ENCODE results near the gene PRICKLE3. TPM values are rescaled to one million over a fixed set of nuclear protein-coding genes. Genes with fewer than 3 reads are reported as not detected.
A peak's percentile ranks its signal among the peaks of the same experiment; 100 is the strongest.

The PRICKLE3 gene
- total and polyA plus RNA-seq, 12 donors, result 2.8 to 46.8 (median 12.0) TPM

DNA sequence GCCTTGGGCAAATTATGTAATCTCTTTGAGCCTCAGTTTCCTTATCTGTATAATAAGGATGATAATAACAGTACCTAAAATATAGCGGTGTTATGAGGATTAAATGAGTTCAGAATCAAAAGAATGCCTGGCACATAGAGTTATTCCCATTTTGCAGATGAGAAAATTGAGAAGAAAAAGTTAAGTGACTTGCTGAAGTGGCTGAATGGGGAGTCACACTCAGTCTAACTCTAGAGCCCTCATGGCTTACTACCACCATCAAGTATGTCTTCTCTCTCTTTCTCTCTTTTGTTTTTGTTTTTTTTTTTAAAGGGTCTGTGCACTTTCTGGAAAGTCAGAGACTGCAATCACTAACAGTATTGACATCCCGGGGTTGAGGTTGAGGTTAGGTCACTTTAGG lies 46.4 kb upstream of the PRICKLE3 start:
- 68 to 92% (median 86%) methylated on average over 2 of the region's 2 CpGs for WGBS, 4 donors
- no peak for DNase-seq

DNA sequence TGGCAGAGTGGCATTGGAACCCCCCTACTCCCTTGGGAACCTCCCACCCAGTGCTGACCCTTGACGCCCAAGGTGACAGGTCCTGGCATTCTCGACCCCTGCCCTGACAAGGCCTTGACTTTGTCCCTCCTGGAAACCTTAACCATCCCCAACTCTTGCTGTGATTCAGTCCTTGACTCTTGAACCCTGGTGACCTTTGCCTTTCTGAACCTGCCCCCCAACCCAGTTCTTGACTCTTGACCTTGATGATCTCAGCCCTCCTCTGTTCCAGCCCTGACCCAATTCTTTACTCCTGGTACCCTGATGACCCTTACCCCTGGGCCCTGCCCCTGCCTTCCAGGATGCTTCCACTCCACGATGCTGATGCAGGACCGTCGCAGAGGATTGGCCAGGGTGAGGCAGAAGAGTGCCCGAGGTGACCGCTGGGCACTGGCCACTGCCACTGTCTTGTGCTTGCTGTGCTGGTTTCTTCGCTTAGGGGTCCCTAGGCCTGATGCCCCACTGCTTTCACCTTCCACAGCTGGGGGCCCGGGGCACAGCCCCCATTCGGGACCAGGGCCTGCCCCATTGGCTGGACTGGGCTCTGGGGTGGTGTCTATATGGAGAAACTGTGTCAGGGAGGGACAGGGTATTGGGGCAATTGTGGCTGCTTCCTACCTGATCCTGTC lies 45.3 kb upstream of the PRICKLE3 start:
- no peaks in the 10 kb centered on the region for H3K9me3 ChIP-seq (replicated peaks in 1 of 3)
- H3K36me3 ChIP-seq (replicated peaks in 1 of 2), result no peaks in the 10 kb centered on the region
- 80 to 91% (median 89%) methylated on average over 7 to 10 of the region's 10 CpGs for WGBS, 4 donors
- TF ChIP-seq POLR2A (IDR thresholded peaks at IDR 0.05), result no peak
- TF ChIP-seq, protein P1, sequence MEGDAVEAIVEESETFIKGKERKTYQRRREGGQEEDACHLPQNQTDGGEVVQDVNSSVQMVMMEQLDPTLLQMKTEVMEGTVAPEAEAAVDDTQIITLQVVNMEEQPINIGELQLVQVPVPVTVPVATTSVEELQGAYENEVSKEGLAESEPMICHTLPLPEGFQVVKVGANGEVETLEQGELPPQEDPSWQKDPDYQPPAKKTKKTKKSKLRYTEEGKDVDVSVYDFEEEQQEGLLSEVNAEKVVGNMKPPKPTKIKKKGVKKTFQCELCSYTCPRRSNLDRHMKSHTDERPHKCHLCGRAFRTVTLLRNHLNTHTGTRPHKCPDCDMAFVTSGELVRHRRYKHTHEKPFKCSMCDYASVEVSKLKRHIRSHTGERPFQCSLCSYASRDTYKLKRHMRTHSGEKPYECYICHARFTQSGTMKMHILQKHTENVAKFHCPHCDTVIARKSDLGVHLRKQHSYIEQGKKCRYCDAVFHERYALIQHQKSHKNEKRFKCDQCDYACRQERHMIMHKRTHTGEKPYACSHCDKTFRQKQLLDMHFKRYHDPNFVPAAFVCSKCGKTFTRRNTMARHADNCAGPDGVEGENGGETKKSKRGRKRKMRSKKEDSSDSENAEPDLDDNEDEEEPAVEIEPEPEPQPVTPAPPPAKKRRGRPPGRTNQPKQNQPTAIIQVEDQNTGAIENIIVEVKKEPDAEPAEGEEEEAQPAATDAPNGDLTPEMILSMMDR (IDR thresholded peaks at IDR 0.05), result no peak
- DNase-seq, result no peak
- H3K27ac ChIP-seq, result no peak overlapping the region
- H3K4me3 ChIP-seq, result no peak overlapping the region
- no peaks in the 10 kb centered on the region for H3K4me1 ChIP-seq (replicated peaks in 1 of 2)
- H3K27me3 ChIP-seq, result peaks cover 3% of the 10 kb centered on the region
- intact Hi-C loops (cut with DNase I), result no loop called here

More for the DNA sequence above, 46.4 kb upstream of the PRICKLE3 start:
- Histone ChIP-seq H3K27me3 (peaks cover 3% of the 10 kb centered on the region), H3K4me1 (replicated peaks in 1 of 2) (no peaks in the 10 kb centered on the region), H3K27ac (no peak overlapping the region), H3K36me3 (replicated peaks in 1 of 2) (no peaks in the 10 kb centered on the region), H3K9me3 (replicated peaks in 1 of 3) (no peaks in the 10 kb centered on the region), H3K4me3 (no peak overlapping the region)
- intact Hi-C loops (cut with DNase I), result no loop called here
- TF ChIP-seq POLR2A (IDR thresholded peaks at IDR 0.05), result no peak
- TF ChIP-seq, protein P1 (IDR thresholded peaks at IDR 0.05), result no peak

DNA sequence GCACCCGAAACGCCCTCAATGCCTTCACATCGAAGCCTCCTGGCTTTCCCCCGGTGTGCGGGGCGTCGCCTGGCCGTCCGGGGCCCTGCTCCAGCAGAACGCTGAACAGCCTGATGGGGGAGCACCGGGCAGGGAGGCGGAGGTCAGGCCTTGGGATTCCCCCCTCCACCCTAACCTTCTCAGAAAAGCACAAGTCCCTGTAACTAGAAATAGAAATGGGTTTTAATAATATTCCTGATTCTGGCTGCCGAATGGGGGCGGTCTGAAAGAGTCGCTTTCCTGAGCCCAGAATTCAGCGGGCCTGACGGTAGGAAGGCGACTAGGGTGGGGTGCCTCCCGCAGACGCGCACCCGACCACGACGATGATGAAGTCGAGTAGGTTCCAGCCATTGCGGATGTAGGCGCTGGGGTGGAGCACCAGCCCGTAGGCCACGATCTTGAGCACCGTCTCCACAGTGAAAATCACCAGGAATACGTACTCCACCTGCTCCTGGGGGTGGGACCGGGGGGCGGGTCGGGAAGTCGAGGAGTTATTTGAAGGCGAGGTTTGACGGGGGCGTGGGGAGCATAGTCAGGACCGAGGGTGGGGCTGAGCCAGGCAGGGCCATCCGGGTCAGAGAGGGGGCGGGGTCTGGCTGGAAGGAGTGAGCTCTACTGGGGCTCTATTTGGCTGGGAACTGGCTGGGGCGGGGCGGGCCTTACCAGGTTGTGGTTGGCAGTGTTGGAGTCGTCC lies 44.5 kb upstream of the PRICKLE3 start:
- Histone ChIP-seq H3K27ac (peak overlapping the region in 1 of 5 donors; percentile 11), H3K36me3 (replicated peaks in 1 of 2) (no peaks in the 10 kb centered on the region), H3K4me1 (replicated peaks in 1 of 2) (no peaks in the 10 kb centered on the region), H3K9me3 (replicated peaks in 1 of 3) (no peaks in the 10 kb centered on the region), H3K4me3 (peak overlapping the region in 1 of 4 donors; percentile 33), H3K27me3 (peaks cover 3% of the 10 kb centered on the region)
- intact Hi-C loops (cut with DNase I), result no loop called here
- WGBS, 4 donors, result 4 to 65% (median 34%) methylated on average over 4 to 44 of the region's 44 CpGs
- DNase-seq, result peak in 6 of 7 donors; percentile 30 to 58 (median 38)
- TF ChIP-seq, protein P1 (IDR thresholded peaks at IDR 0.05), result no peak

DNA sequence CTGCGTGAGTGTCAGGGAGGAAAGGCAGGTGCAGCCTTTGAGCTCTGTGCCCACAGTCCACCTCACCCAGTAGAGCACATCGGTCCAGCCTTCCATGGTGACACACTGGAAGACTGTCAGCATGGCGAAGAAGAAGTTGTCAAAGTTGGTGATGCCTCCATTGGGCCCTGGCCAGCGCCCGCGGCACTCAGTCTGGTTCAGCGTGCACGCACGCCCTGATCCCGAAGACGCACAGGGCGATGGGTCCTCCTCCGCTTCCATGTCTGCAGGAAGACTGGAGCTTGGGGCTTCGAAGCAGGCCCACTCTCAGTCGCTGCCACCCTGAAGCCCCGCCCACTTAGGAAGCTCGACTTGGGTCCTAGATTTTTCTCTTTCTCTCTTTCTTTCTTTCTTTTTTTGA lies 42.0 kb upstream of the PRICKLE3 start:
- 72 to 90% (median 79%) methylated on average over 2 to 17 of the region's 17 CpGs for WGBS, 4 donors
- H3K9me3 ChIP-seq (replicated peaks in 1 of 3), result no peaks in the 10 kb centered on the region
- TF ChIP-seq, protein P1 (IDR thresholded peaks at IDR 0.05), result no peak
- no peak for TF ChIP-seq POLR2A (IDR thresholded peaks at IDR 0.05)
- no peak for DNase-seq
- H3K4me3 ChIP-seq, result no peak overlapping the region
- H3K4me1 ChIP-seq (replicated peaks in 1 of 2), result no peaks in the 10 kb centered on the region
- peaks cover 3% of the 10 kb centered on the region for H3K27me3 ChIP-seq
- intact Hi-C loops (cut with DNase I), result no loop called here
- no peaks in the 10 kb centered on the region for H3K36me3 ChIP-seq (replicated peaks in 1 of 2)
- H3K27ac ChIP-seq, result no peak overlapping the region

Measured in adrenal gland (tissue), 12 donors.